H1 (cell line): ENCODE measurements around the gene ACADVL. TPM values are rescaled to one million over a fixed set of nuclear protein-coding genes. Genes with fewer than 3 reads are reported as not detected.

Source experiments
- CTCF ChIA-PET: fragments of 300-600 bp; sonication (Branson Sonifier 250); formaldehyde crosslinking; loops from one replicate; lab custom pipeline; 2021; ENCODE audit not compliant: partially characterized antibody; lab: Charles Lee
- POLR2A ChIA-PET: fragments of 300-600 bp; sonication (Branson Sonifier 250); formaldehyde crosslinking; loops from one replicate; lab custom pipeline; 2021; ENCODE audit warnings: inconsistent platforms; ENCODE audit not compliant: partially characterized antibody; lab: Charles Lee
- DNase-seq, 2 experiments: peaks; one replicate each; pipeline versions ENCODE4 v3.0.0 to v3.0.0-alpha.2; 2010 to 2022; ENCODE audit warnings: low spot score in 2 of 2, low read depth in 1 of 2, mixed read lengths in 1 of 2
- FAIRE-seq: peaks from 2 replicates; lab custom pipeline; 2011; peaks lifted over from hg19 to GRCh38; lab: Jason Lieb, UNC
- H2AFZ ChIP-seq: 2 replicates; pipeline ENCODE4 v1.8.1; 2012; ENCODE audit warnings: low read length, inconsistent platforms
- H2AK5ac ChIP-seq: 2 replicates; pipeline ENCODE4 v1.6.1; 2013; ENCODE audit warnings: low read depth, low read length
- H2BK120ac ChIP-seq: replicated peaks from 2 replicates; pipeline ENCODE3; 2013; ENCODE audit warnings: low read depth, low read length, inconsistent platforms
- H2BK12ac ChIP-seq: 2 replicates; pipeline ENCODE4 v1.6.1; 2013; ENCODE audit warnings: low read depth, low read length
- H2BK15ac ChIP-seq: 2 replicates; pipeline ENCODE4 v1.6.1; 2013; ENCODE audit warnings: low read length
- H2BK20ac ChIP-seq: 2 replicates; pipeline ENCODE4 v1.6.1; 2013; ENCODE audit warnings: low read length
- H2BK5ac ChIP-seq: 2 replicates; pipeline ENCODE4 v1.6.1; 2013; ENCODE audit warnings: low read depth, low read length
- H3K14ac ChIP-seq: 2 replicates; pipeline ENCODE4 v1.6.1; 2013; ENCODE audit warnings: inconsistent platforms; ENCODE audit not compliant: insufficient read length
- H3K18ac ChIP-seq: 2 replicates; pipeline ENCODE4 v1.6.1; 2013; ENCODE audit warnings: low read length; ENCODE audit errors: extremely low read depth
- H3K23ac ChIP-seq: 2 replicates; pipeline ENCODE4 v1.6.1; 2013; ENCODE audit warnings: inconsistent platforms; ENCODE audit not compliant: insufficient read length
- H3K23me2 ChIP-seq: 2 replicates; pipeline ENCODE4 v1.6.1; 2013; ENCODE audit warnings: low read depth, low read length
- H3K27ac ChIP-seq: 2 replicates; pipeline ENCODE4 v1.6.1; 2011; ENCODE audit warnings: low read depth, low read length, inconsistent platforms
- H3K27me3 ChIP-seq, 4 experiments: replicated peaks in 1 of 4; 1 replicate in 1 of 4; 2 replicates in 3 of 4; pipeline versions ENCODE4 v1.6.1 to v1.8.1; 2011 to 2013; ENCODE audit warnings: low read length in 3 of 4, mild to moderate bottlenecking in 3 of 4, inconsistent platforms in 2 of 4, mixed read lengths in 2 of 4, moderate library complexity in 1 of 4; ENCODE audit not compliant: control insufficient read depth in 3 of 4, insufficient read depth in 3 of 4; ENCODE audit errors: extremely low read depth in 1 of 4
- H3K36me3 ChIP-seq, 4 experiments: 2 replicates each; pipeline versions ENCODE4 v1.6.1 to v1.8.1; 2011 to 2013; ENCODE audit warnings: mild to moderate bottlenecking in 4 of 4, low read length in 3 of 4, moderate library complexity in 2 of 4, control low read depth in 1 of 4, inconsistent platforms in 1 of 4; ENCODE audit not compliant: insufficient read depth in 4 of 4, control insufficient read depth in 2 of 4
- H3K4ac ChIP-seq: replicated peaks from 2 replicates; pipeline ENCODE3; 2013; ENCODE audit warnings: low read length, low read depth, mixed read lengths, inconsistent platforms; ENCODE audit not compliant: insufficient read length
- H3K4me1 ChIP-seq, 4 experiments: replicated peaks in 1 of 4; 1 replicate in 1 of 4; 2 replicates in 3 of 4; pipeline versions ENCODE4 v1.6.1 to v1.8.1; 2011 to 2013; ENCODE audit warnings: low read length in 3 of 4, inconsistent platforms in 2 of 4, mixed read lengths in 1 of 4; ENCODE audit not compliant: insufficient read depth in 4 of 4, control insufficient read depth in 3 of 4
- H3K4me2 ChIP-seq, 2 experiments: 2 replicates each; pipeline versions ENCODE4 v1.6.1 to v1.8.1; 2011 to 2013; ENCODE audit warnings: low read depth in 2 of 2, low read length in 2 of 2, control low read depth in 1 of 2, inconsistent platforms in 1 of 2, mild to moderate bottlenecking in 1 of 2; ENCODE audit not compliant: insufficient read depth in 1 of 2
- H3K4me3 ChIP-seq, 4 experiments: fragments of 200-600, 300-600 bp in 1 of 4; sonication (generic), shearing (Covaris generic), sonication (Bioruptor Twin) in 1 of 4; 2 replicates each; pipeline versions ENCODE4 v1.5.1 to v1.8.1; 2011 to 2016; ENCODE audit warnings: low read length in 4 of 4, low read depth in 3 of 4, control low read depth in 2 of 4, inconsistent platforms in 2 of 4, mild to moderate bottlenecking in 2 of 4, mixed read lengths in 1 of 4, moderate library complexity in 1 of 4; ENCODE audit not compliant: insufficient read depth in 2 of 4; ENCODE audit errors: extremely low read depth in 1 of 4
- H3K56ac ChIP-seq: replicated peaks from 2 replicates; pipeline ENCODE3; 2013; ENCODE audit warnings: low read depth, mild to moderate bottlenecking, mixed read lengths, low read length, inconsistent platforms; ENCODE audit not compliant: insufficient read length
- H3K79me1 ChIP-seq: 2 replicates; pipeline ENCODE4 v1.6.1; 2013; ENCODE audit warnings: low read depth, low read length, control low read depth
- H3K79me2 ChIP-seq, 2 experiments: 2 replicates each; pipeline versions ENCODE4 v1.6.1 to v1.8.1; 2012 to 2013; ENCODE audit warnings: low read length in 2 of 2, mild to moderate bottlenecking in 2 of 2, inconsistent platforms in 1 of 2; ENCODE audit not compliant: insufficient read depth in 2 of 2, control insufficient read depth in 1 of 2
- H3K9ac ChIP-seq, 4 experiments: replicated peaks in 1 of 4; 1 replicate in 1 of 4; 2 replicates in 3 of 4; pipeline versions ENCODE4 v1.6.1 to v1.8.1; 2011 to 2013; ENCODE audit warnings: low read depth in 3 of 4, low read length in 3 of 4, control low read depth in 2 of 4, mild to moderate bottlenecking in 2 of 4, moderate library complexity in 2 of 4, inconsistent platforms in 1 of 4; ENCODE audit errors: extremely low read depth in 1 of 4
- H3K9me3 ChIP-seq, 2 experiments: 2 replicates each; pipeline versions ENCODE4 v1.6.1 to v1.8.1; 2012 to 2013; ENCODE audit warnings: mild to moderate bottlenecking in 2 of 2, moderate library complexity in 2 of 2, control low read depth in 1 of 2, inconsistent platforms in 1 of 2, low read depth in 1 of 2, low read length in 1 of 2, mixed read lengths in 1 of 2; ENCODE audit not compliant: insufficient read depth in 2 of 2
- H4K20me1 ChIP-seq, 2 experiments: replicated peaks in 1 of 2; 2 replicates each; pipeline versions ENCODE3 to v1.8.1; 2011 to 2013; ENCODE audit warnings: inconsistent platforms in 2 of 2, low read length in 2 of 2, mild to moderate bottlenecking in 1 of 2; ENCODE audit not compliant: insufficient read depth in 2 of 2, control insufficient read depth in 1 of 2
- H4K5ac ChIP-seq: 2 replicates; pipeline ENCODE4 v1.6.1; 2013; ENCODE audit warnings: low read length, low read depth, mixed read lengths, inconsistent platforms; ENCODE audit not compliant: insufficient read length
- H4K8ac ChIP-seq: 2 replicates; pipeline ENCODE4 v1.8.0; 2013; ENCODE audit warnings: mild to moderate bottlenecking, moderate library complexity, low read length, inconsistent platforms; ENCODE audit not compliant: insufficient read depth; ENCODE audit errors: extremely low read depth
- H4K91ac ChIP-seq: replicated peaks from 2 replicates; pipeline ENCODE3; 2013; ENCODE audit warnings: low read length, mixed read lengths, inconsistent platforms; ENCODE audit not compliant: insufficient read length
- CBX5 ChIP-seq: fragments of 300-800, 300-1000 bp; sonication (generic); IDR thresholded peaks from 2 replicates; pipeline ENCODE4 v1.7.1; 2016; ENCODE audit warnings: antibody characterized with exemption, low read length, low read depth
- CBX8 ChIP-seq: fragments of 300-800, 300-1000 bp; sonication (generic); IDR thresholded peaks from 2 replicates; pipeline ENCODE4 v1.7.1; 2016; ENCODE audit warnings: low read depth, low read length, borderline replicate concordance
- EGR1 ChIP-seq: IDR thresholded peaks from 2 replicates; pipeline ENCODE4 v1.6.1; 2011; ENCODE audit warnings: low read depth, low read length, borderline replicate concordance
- EP300 ChIP-seq, 2 experiments: IDR thresholded peaks; 1 replicate in 1 of 2; 2 replicates in 1 of 2; pipeline ENCODE4 v1.6.1; 2011 to 2012; ENCODE audit warnings: low read depth in 2 of 2, low read length in 2 of 2, mild to moderate bottlenecking in 2 of 2, borderline replicate concordance in 1 of 2, inconsistent platforms in 1 of 2, moderate library complexity in 1 of 2
- POLR2AphosphoS5 ChIP-seq: IDR thresholded peaks from 2 replicates; pipeline ENCODE4 v1.6.1; 2011; ENCODE audit warnings: low read depth, low read length
- POU5F1 ChIP-seq: IDR thresholded peaks from 2 replicates; pipeline ENCODE4 v1.6.1; 2011; ENCODE audit warnings: low read depth, mild to moderate bottlenecking, low read length, moderate library complexity
- TCF12 ChIP-seq: IDR thresholded peaks from 2 replicates; pipeline ENCODE4 v1.6.1; 2011; ENCODE audit warnings: low read depth, mild to moderate bottlenecking, low read length
- WGBS, 2 experiments: shearing (Covaris generic) in 1 of 2; methylation state at CpG; one replicate each; pipeline versions ENCODE4 v1.1.6 to v1.1.7; 2013 to 2015; ENCODE audit warnings: low lambda C conversion rate in 2 of 2, mixed read lengths in 2 of 2, inconsistent platforms in 1 of 2, low coverage in 1 of 2, missing lambda C conversion rate in 1 of 2; ENCODE audit not compliant: insufficient replicate concordance in 2 of 2, insufficient coverage in 1 of 2, insufficient read length in 1 of 2; ENCODE audit errors: extremely low coverage in 1 of 2, missing lambda C conversion rate in 1 of 2; 5-methylcytosine and 5-hydroxymethylcytosine counted together
- polyA plus RNA-seq, 7 experiments: library from polyadenylated mRNA; depleted of rRNA in 3 of 7; stranded (reverse) in 5 of 7; unstranded in 2 of 7; fragments of >200 nt in 5 of 7; fragments of 200-250 nt in 2 of 7; gene quantifications; 1 replicate in 5 of 7; 2 replicates in 1 of 7; 4 replicates in 1 of 7; pipeline versions ENCODE4 v1.2.1 to v1.2.3, GENCODE V29; 2011 to 2013; ENCODE audit warnings: missing spikeins in 2 of 7, mixed read lengths in 2 of 7
- total RNA-seq: library from RNA; stranded (reverse); fragmentation: NEBNext Ultra II Directional; extraction: Animal tissue kit (Norgen Biotek cat#: 25700); gene quantifications from 2 replicates; pipeline ENCODE4 v1.2.1, GENCODE V29; 2021
- TF ChIP-seq, protein P1 (sequence below), 3 experiments: IDR thresholded peaks; 1 replicate in 2 of 3; 2 replicates in 1 of 3; pipeline versions ENCODE4 v1.5.1 to v1.6.1; 2011; ENCODE audit warnings: low read length in 3 of 3, mild to moderate bottlenecking in 3 of 3, inconsistent platforms in 2 of 3, low read depth in 1 of 3, moderate library complexity in 1 of 3; ENCODE audit not compliant: insufficient read depth in 1 of 3; ENCODE audit errors: control extremely low read depth in 1 of 3

ACADVL gene
- total and polyA plus RNA-seq, 2 of the 8 experiments (the other 6 are each of a cell fraction or from before 2014, with no cell fraction given): 181 to 231 TPM

DNA sequence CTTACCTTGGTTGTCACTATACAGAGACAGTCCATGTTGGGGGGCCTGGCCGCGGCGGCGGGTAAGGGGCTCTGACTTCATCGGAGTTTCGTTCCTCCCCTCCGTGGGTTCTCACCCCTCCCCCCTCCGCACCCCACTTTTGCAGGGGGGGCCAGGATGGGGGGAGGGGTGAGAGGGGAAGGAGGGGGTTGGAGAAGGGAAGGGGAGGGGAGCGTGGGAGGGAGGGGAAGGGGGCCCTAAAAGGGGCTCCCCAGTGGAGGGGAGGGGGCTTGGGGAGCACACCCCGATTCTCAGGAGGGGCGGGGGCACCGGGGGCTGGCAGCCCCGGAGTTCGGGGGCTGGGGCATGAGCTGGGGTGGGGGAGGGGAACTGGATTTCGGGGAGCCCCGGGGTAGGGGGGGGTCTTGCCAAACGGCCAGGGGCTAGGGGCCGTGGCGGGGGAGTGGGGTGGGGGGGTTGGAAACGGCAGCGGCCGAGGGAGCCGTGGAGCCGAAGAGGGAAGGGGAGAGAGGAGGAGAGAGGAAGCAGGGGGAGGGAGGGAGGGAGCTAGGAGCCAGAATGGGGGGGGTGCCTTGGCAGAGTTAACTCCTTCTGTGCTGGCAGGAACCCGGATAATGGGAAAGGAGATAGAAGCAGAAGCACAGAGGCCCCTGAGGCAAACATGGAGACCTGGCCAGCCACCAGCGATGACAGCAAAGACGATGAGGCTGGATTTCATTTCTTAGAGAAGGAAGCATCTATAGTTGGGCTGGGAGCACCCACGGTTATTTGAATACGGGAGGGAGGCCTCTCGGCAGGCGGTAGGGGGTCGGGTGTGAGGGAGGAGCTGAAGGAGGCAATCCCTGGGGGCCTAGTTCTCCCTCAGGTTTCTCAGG, 2.4 kb upstream of the ACADVL start:
- Histone ChIP-seq H2BK20ac (no peak overlapping the region), H2AK5ac (no peak overlapping the region), H4K5ac (peak overlapping the region; percentile 75), H3K18ac (no peak overlapping the region; the same call in none of the 2 replicates), H3K79me2 (peaks cover 0 to 21% of the 10 kb centered on the region in 2 experiments; a peak in 2 of 4 replicates), H2BK12ac (no peak overlapping the region), H2BK120ac (no peak overlapping the region), H3K4me3 (peak overlapping the region; percentile 40 to 75 (median 51)), H3K9me3 (no peaks in the 10 kb centered on the region), H2AFZ (no peak overlapping the region), H3K79me1 (no peaks in the 10 kb centered on the region; the same call in 1 of the 2 replicates), H2BK5ac (0 out of 2 replicates have a peak overlapping the region, but pooled peaks have one; percentile 1), H4K8ac (no peak overlapping the region), H3K4me1 (peaks cover 6 to 41% (median 22%) of the 10 kb centered on the region in 4 experiments), H3K36me3 (peaks cover 3 to 7% (median 5%) of the 10 kb centered on the region in 4 experiments; a peak in 4 of 8 replicates), H3K4me2 (peak overlapping the region; percentile 69 to 79), H3K27me3 (no peaks in the 10 kb centered on the region), H3K23ac (no peak overlapping the region), H4K20me1 (peaks cover 7 to 9% of the 10 kb centered on the region in 2 experiments), H2BK15ac (no peak overlapping the region), H3K14ac (no peak overlapping the region), H3K27ac (no peak overlapping the region), H3K23me2 (peaks cover 23% of the 10 kb centered on the region; the same call in 1 of the 2 replicates), H3K56ac (no peak overlapping the region), H3K4ac (no peak overlapping the region), H3K9ac (peak overlapping the region in 1 of 4 experiments; percentile 39; a peak in 3 of 7 replicates), H4K91ac (peak overlapping the region; percentile 71)
- DNase-seq: peak in 1 of 2 experiments; percentile 68
- CTCF ChIA-PET: no interaction called here
- no peak for FAIRE-seq
- 7% methylated on average over 11 of the region's 32 CpGs; no CpG with 5 or more reads in 1 of the 2 experiments for whole genome bisulfite sequencing, 2 experiments
- POLR2A ChIA-PET: interaction anchor here (1.0 to 10.7 kb wide), 11 partner anchors 10 to 290 kb away, joined by 3 to 386 read pairs (median 7); partner anchors contain the start of genes CLDN7, CTDNEP1, DVL2 and ELP5
- TF ChIP-seq CBX8: no peak
- TF ChIP-seq POLR2AphosphoS5: no peak
- TF ChIP-seq, protein P1, sequence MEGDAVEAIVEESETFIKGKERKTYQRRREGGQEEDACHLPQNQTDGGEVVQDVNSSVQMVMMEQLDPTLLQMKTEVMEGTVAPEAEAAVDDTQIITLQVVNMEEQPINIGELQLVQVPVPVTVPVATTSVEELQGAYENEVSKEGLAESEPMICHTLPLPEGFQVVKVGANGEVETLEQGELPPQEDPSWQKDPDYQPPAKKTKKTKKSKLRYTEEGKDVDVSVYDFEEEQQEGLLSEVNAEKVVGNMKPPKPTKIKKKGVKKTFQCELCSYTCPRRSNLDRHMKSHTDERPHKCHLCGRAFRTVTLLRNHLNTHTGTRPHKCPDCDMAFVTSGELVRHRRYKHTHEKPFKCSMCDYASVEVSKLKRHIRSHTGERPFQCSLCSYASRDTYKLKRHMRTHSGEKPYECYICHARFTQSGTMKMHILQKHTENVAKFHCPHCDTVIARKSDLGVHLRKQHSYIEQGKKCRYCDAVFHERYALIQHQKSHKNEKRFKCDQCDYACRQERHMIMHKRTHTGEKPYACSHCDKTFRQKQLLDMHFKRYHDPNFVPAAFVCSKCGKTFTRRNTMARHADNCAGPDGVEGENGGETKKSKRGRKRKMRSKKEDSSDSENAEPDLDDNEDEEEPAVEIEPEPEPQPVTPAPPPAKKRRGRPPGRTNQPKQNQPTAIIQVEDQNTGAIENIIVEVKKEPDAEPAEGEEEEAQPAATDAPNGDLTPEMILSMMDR (IDR thresholded peaks at IDR 0.05; ENCODE audit: control extremely low read depth in 1 of 3, insufficient read depth in 1 of 3, low read depth in 1 of 3, low read length in 3 of 3): no peak
- TF ChIP-seq EP300 (IDR thresholded peaks at IDR 0.05; ENCODE audit: borderline replicate concordance in 1 of 2, low read depth in 2 of 2, low read length in 2 of 2): no peak
- TF ChIP-seq TCF12: no peak
- no peak for TF ChIP-seq POU5F1
- no peak for TF ChIP-seq CBX5
- TF ChIP-seq EGR1: no peak
